OCI-M2 (cell line): ENCODE results near the gene FHIP1A.
"Not testable (repeated sequence)": the region's sequence is repeated elsewhere in the genome, so short reads cannot be mapped to it uniquely, and the experiment has no call there.

ENCODE experiments used
- DNase-seq: peaks from one replicate; lab custom pipeline; 2025; ENCODE audit not compliant: unreplicated experiment; lab: John Stamatoyannopoulos, UW

Gene FHIP1A

DNA sequence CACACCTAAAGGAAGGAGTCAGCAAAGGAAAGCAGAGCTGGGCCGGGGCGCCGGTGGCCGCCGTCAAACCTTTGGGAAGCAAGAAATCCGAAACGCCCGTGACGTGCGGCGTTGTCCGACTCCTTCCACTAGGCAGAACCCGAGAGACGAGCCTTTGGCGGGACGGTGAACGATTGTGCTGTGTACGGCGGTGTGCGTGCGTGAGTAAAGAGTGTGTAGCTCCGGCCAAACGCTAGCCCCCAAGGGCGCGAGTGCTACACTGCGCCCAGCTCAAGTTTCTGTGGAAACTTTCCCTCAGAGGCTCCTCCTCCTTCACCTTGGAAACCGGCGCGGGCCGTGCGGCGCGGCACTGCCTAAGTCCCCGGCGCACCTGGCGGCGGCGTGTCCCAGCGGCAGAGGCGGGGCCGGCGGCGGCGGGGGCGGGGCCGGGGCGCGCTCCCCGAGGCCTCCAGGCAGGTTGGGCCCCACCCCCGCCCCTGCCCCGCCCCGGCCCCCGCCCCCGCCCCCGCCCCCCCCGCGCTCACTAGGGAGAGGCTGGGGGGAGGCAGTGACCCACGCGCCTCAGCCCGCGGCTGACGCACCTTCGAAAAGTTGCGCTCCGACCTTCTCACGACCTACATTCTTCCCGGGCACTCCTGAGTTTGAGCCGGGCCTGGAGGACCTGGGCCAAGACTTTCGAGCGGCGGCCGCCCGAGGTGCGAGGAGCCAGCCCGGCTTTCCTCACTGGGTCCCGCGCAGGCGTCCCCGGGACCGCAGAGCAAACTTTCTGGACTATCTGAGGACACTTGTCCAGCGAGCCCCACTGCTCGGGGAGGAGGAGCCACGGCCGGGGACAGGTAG is at the start of gene FHIP1A:
TSS of gene FHIP1A (plus strand) at position 547 of the 840 bp plus-strand sequence. CDS start 157,084 bp downstream, outside the sequence.
- no peak for DNase-seq

DNA sequence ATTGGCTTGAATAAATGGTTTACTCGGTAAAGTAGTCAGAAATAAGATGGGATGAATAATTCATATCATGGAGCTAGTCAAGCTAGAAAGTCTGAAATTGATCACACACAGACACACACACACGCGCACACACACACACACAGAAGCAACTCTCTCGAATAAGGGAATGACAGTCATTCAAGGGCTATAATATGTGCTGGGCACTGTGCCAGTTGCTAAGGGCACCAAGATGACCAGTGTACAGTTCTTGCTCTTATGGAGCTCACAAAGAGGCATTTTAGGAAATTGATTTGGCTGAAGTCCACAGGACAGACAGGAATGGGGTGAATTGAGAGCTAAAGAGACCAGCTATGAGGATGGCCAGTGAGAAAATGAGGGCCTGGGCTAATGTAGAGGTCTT is 49.4 kb upstream of the FHIP1A start:
- no peak for DNase-seq

DNA sequence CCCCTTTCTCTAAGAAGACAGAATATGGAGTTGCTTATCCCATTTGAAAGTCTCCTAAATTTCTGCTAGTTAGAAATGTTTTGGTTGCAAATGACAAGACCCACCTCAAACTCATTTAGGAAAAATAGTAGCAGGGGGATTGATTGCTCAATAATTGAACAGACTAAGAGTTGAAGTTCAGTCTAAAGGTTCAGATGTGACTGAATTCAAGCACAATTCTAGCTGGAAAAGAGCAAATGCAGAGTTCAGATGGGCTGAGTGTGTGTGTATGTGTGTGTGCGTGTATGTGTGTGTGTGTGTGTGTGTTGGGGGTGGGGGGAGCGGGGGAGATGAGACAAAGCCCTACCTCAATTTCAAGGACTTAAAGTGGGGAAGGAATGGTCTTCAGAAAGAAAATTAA is 47.9 kb upstream of the FHIP1A start:
- DNase-seq: no peak

DNA sequence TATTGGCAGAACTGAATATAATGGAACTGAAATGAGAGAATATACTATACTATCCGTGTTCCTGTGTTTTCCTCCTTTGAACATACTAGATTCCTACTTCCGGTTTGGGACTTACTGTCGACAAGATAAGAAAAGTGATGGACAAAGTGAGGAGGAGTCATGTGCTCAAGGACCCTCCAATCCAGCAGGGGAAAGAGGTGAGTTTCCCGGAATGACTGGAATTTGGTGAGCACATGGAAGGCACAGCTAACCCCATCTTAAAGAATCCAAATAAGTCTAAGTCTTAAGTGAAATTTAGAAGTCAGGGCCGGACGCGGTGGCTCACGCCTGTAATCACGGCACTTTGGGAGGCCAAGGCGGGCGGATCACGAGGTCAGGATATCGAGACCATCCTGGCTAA is 47.0 kb upstream of the FHIP1A start:
- DNase-seq: no peak

DNA sequence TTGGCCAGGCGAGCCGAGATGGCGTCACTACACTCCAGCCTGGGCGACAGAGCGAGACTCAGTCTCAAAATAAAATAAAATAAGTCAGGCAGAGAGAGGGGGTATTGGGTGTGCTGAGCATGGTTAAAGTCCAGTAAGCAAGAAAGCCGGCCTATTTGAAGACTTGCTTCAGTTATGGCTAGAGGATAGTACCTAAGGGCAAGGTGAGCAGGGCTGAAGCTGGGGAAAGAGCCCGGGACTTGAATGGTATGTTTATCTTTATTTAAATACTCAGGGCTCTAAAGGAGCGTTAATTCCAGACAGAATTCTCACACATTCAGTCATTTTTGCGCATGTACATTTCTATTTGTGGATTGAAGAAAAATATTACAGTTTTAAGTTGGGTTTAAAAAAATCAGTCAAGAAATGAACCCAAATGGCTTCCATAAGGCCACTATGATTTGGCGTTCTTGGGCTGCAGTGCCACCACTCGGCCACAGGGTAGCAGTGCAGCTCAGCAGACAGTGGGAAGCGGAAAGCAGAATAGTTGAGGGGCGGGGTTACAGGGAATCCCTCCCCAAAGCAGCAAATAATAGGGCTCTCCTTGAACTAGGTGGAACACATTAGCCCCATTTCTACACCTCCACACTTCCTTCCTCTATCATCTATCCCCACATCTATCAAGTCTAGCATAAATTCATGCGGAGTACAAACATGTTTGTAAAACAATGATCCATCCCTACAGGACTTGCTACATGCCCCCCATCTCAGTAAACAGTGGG is 46.4 kb upstream of the FHIP1A start:
- no peak for DNase-seq

DNA sequence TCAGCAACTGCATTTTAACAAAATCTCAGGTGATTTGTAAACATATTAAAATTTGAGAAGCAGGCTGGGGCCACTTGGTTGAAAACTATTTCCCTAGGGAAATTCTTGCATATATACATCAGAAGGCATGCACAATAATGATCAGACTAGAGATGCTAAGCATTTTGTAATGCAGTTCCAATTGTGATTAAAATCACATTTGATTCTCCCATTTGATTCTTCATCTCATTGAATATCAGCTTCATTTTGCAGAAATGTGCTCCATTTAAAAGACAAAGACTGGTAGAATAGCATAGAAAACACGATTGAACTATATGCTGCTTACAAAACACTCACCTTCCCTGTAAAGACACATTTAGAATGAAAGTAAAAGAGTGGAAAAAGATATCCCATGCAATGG is 32.4 kb upstream of the FHIP1A start:
- no peak for DNase-seq

DNA sequence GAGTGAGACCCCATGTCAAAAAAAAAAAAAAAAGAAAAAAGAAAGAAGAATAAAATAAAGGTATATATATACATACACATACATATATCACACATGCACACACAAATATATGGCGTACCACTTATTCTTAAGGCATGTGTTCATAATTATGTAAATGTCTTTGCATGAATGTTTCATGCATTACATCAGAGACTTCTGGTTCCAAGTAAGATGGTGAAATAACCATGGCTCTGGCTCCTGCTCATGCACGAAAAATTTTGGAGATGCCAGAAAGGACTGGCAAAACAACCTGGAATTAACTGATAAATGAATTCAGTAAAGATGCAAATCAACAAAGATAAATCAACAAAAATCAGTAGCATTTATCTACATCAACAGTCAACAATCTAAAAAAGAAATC is 19.7 kb upstream of the FHIP1A start:
- no peak for DNase-seq

DNA sequence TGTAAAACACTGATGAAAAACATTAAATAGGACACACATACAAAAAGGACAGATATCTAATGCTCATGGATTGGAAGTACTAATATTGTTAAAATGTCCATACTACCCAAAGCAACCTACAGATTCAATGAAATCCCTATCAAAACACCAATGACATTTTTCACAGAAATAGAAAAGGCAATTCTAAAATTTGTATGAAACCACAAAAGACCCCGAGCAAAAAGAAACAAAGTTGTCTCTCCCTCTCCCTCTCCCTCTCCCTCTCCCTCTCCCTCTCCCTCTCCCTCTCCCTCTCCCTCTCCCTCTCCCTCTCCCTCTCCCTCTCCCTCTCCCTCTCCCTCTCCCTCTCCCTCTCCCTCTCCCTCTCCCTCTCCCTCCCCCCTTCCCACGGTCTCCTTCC is 19.2 kb upstream of the FHIP1A start:
- DNase-seq: not testable (repeated sequence)

DNA sequence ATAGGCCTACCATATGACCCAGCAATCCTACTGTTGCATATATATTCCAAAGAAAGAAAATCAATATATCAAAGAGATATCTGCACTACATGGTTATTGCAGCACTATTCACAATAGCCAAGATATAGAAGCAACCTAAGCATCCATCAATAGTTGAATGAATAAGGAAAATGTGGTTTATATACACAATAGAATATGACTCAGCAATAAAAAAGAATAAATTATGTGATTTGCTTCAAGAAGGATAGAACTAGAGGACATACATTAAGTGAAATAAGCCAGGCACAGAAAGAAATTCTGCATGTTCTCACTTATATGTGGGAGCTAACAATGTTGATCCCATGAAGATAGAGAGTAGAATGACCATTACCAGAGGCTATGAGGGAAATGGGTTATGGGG is 13.1 kb upstream of the FHIP1A start:
- DNase-seq: no peak

DNA sequence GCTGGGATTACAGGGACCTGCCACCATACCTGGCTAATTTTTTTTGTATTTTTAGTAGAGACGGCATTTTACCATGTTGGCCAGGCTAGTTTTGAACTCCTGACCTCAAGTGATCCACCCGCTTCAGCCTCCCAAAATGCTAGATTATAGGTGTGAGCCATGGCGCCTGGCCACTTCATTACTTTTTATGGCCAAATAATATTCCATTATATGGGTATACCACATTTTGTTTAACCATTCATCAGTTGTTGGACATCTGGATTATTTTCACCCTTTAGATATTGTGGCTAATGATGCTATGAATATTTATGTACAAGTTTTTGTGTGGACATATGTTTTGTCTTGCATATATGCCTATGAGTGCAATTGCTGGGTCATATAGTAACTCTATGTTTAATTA is 8.6 kb upstream of the FHIP1A start:
- no peak for DNase-seq

DNA sequence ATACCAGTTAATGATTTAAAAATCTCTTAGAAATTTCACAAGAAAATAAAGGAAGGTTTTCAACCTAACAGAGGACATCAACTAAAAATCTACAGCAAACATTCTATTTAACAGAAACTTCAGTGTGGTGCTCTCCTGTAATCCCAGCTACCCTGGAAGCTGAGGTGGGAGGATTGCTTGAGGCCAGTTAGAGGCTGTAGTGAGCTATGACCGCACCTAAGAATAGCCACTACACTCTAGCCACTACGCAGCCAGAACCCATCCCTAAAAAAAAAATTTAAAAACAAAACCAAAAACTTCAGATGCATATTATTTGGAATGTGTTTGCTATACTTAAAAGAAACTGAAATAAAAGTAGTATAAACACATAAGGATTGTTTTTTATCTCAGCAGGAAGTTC is 7.2 kb upstream of the FHIP1A start:
- DNase-seq: no peak

DNA sequence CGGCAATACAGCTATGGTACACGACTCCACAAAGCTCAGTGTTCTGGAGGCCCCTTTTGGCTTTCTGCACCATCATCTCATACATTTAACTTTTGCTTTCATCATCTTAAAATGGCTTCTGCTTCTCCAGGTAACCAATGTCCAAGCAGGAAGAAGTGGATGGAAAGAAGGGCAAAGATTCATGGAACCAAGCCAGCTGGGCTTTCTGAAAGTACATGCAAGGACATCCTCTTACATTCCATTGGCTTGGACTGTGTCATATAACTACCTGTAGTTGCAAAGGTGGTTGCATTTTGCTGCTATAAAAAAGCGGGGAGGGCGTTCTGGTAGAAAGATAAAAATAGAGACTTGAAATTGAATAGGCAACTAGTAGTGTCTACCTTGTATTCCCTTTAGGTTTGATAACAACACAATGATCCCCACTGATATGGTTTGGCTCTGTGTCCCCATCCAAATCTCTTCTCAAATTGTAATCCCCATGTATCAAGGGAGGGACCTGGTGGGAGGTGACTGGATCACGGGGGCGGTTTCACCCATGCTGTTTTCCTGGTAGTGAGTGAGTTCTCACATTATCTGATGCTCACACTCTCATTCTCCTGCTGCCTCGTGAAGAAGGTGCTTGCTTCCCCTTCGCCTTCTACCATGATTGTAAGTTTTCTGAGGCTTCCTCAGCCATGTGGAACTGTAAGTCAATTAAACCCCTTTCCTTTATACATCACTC is 6.7 kb upstream of the FHIP1A start:
- DNase-seq: no peak

DNA sequence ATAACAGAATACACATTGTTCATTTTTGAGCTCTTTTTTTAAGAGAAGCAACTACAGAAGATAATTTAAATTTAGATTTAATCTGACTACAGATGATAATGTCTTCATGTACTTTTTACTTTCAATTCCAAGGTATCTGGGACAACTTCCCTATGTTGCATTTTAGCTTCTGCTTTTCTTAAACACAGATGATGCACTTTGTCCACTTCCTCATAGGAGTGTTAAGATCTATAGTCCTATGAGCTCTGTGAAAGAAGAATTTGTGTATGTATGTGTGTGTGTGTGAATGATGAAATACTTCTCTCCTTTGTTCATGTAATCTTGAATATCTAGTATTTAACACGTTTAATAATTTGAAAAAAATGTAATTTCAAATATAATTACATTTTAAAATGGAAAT is 5.3 kb upstream of the FHIP1A start:
- no peak for DNase-seq

DNA sequence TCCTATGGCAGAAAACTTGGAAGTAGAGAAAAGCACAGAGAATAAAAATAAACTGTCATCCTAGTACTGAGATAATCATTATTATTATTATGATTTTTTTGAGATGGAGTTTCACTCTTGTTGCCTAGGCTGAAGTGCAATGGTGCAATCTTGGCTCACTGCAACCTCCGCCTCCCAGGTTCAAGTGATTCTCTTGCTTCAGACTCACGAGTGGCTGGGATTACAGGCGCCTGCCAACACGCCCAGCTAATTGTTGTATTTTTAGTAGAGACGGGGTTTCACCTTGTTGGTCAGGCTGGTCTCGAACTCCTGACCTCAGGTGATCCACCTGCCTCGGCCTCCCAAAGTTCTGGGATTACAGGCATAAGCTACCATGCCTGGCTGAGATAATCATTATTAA is 4.2 kb upstream of the FHIP1A start:
- not testable (repeated sequence) for DNase-seq

DNA sequence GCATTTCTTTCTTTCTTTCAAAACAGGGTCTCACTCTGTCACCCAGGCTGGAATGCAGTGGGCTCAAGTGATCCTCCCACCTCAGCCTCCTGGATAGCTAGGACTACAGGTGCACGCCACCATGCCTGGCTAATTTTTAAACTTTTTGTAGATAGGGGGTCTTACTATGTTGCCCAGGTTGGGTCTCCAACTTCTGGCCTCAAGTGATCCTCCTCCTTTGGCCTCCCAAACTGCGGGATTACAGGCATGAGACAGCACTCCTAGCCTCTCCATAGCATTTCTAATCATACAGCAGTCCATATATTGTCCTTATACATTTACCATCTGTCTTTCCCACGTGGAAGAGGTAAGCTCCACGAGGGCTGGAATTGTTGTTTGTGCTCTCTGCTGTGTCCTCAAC is 2.0 kb upstream of the FHIP1A start:
- no peak for DNase-seq

DNA sequence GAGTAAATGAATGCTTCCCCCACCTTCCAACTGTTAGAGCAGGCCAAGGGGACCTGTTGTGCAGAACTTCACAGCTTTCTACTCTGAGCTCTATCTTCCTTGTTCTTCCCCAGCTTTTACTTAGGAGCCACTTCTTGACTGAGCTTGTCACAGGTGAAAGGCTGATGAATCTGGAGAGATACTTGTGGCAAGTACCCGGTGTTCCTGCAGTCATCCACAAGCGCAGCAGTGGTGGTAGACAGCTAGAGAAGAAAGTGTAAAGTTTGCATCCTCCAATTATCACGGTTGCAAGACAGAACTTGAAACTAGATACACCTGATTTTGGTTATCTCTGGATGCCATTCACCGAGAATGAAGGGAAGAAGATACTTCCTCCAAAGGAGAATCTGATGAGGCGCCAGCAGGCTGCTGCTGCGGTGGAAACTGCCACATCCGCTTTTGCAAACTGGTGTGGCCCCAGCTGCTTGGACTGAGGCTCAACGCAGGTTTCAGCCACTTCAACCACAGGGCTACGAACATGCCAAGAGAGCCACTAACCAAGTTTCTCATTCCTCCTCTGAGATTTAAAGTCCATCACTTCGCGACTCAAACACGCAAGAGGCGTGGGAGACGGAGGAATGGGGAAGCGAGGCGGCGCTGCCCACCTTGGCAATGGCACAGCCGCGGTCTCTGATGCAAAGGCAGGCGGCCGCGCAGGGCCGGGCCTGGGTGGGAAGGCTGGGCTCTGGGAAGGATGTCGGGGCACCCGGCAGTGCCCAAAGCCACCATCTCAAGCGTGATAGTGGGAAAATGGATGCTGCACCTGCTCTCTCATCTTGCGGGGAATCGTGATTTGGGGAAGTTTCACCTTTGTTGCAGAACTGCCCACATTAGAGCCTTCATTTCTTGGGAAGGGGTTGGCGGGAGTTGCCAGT is 1.3 kb upstream of the FHIP1A start:
- no peak for DNase-seq

DNA sequence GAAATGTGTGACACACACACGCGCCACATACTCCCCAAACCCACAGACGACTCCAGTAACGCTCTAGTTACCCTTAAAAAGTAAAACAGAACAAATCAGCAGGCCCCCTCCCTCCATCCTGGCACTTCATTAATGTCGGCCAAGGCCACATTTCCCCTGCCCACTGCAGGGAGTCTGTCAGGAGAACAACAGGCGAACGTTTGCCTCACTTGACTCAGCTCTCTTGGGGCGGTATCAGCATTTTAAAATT is 671 bp upstream of the FHIP1A start:
- DNase-seq: no peak

DNA sequence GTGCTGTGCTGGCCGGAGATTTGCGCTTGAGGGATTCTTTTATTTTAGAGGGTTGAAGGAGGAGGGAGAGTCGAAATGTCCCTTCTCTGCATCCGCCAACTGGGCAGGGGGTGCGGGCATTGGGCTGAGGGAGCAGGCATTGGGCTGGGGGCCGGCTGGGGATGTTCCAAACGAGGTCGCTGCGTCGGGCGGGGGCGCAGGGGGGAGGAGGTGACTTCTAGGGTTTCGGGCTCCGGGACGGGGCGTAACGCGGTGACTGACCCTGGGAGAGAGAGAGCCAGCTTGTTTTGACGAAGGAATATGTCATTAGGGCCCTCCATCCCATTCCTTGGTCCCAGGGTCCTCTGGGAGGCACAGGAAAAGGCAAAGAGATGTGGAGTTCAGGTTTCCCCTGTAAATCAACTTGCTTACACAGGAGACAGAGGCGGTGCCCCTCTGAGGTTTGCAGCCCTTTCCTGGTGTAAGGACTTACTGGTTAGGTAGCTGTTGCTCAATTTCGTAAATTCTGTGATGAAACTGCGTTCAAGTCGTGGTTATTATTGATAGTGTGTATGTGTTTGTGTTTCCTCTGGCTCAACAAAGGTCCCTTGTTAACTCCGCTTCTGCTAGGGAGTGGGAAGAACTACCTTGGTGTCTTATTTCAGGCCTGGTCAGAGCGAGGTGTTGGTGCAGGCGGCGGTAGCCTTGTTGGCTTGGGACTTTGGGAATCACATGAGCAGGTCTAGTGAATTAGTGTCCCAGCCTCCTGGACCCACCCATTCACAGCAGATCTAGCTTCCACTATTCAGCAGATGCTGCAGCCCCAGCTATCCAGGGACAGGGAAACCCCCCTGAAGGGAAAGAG is 716 bp downstream of the FHIP1A start:
- DNase-seq: no peak

DNA sequence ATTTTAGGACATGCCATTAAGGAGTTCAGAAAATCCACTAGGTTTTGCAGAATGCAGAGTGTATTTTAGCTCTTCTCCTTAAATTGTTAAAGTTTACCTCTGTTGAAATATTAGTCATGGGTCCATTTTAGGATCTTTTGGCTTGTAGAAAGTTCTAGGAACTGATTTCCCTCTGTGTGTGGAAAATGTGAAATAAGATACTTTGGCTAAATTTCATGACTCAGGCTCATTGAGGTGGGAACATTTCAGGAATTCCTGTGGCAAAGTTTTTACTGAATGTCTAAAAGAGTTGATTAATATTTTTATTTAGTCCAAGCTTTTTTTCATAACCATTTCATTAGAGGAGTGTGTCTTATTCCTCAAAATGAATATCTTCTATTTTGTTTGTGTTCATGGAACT is 7.0 kb downstream of the FHIP1A start:
- no peak for DNase-seq

DNA sequence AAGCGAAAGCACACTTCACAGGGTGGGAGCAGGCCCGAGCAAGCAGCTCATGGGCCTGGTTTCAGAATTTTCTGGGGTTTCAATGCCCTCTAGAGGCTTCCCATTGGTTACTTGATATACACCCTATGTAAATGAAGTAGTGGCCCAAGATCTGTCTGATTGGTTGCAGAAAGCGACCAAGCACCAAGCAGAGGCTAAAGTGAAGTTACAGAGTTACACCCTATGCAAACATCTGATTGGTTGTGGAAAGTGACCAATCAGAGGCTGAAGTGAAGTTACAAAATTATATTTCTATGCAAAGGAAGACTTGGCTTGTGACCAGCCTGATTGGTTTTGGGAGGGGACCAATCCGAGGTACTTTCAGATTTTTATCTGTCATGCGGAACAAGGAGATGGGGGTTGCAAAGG is 8.2 kb downstream of the FHIP1A start:
- no peak for DNase-seq
